HG02943 (cell line): ENCODE results near the gene KRTAP10-9.
"Not testable (repeated sequence)": the region's sequence is repeated elsewhere in the genome, so short reads cannot be mapped to it uniquely, and the experiment has no call there.

ENCODE experiments used
- ATAC-seq: cut with Tn5 transposase; IDR thresholded peaks from one replicate; pipeline ENCODE4 v1.9.1; 2021; ENCODE audit warnings: mild to moderate bottlenecking, low read depth, moderate library complexity; ENCODE audit not compliant: unreplicated experiment

KRTAP10-9 gene

DNA sequence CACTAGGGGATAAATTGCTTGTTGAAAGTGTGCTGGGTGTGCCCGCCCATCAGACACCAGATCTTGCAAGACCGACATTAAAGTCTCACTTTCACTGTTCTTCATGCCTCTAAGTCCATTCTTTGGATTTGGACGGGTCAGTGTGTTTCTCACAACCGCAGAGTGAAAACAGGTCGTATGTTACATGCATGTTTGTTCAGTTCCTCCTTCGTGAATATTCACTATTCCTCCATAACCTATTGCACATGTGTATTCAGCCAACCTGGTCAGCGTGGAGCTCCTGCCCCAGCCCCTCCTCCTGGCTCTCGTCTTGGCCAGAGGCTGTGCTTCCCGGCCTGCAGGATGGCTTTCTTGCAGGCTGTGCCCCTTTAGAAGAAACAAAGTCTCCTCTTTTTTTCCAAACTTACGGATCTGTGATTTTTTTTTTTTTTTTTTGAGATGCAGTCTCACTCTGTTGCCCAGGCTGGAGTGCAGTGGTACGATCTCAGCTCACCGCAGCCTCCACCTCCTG is 32.4 kb upstream of the KRTAP10-9 start:
- ATAC-seq, result no peak

DNA sequence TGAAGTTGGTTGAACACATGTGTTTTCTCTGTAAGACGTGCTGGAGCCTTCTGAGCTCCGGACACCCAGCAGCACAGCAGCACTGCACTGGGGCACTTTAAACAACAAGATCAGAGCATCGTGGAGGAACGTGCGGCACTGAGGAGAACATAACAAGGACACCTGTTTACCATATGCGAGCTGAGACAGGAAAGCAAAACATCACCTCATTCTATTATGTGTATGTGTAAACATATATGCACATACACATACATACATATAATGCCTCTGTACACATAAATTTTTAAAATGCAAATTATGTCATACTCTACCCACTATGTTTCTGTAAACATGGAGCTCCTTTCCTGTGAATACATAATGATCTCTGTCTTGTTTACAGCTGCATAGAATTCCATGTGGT is 31.4 kb upstream of the KRTAP10-9 start:
- ATAC-seq, result no peak

DNA sequence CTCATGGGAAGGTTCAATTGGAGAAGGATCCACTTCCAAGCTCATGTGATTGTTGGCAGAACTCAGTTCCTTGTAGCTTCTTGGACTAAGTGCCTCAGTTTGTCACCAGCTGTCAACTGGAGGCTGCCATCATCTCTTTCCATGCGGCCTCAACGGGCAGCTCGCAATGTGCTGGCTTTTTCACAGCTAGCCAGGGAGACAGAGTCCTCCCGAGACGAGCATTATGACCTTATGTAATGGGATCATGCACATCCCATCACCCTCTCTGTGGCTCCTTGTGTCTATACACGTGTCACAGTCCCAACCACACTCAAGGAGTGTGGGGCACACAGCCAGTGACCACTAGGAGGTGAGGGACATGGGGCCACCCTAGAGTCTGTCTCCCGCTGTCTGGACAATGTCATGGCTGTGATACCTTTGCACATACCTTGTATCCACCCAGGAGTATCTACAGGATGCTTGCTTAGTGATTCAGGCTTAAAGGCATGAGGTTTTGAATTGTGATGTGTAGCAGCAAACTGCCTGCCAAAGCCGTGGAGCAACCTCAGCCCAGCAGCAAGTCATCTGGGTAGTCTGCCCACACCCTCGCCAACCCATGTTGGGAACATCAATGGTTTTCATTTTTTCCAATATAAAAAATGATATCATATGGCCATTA is 30.7 kb upstream of the KRTAP10-9 start:
- no peak for ATAC-seq

DNA sequence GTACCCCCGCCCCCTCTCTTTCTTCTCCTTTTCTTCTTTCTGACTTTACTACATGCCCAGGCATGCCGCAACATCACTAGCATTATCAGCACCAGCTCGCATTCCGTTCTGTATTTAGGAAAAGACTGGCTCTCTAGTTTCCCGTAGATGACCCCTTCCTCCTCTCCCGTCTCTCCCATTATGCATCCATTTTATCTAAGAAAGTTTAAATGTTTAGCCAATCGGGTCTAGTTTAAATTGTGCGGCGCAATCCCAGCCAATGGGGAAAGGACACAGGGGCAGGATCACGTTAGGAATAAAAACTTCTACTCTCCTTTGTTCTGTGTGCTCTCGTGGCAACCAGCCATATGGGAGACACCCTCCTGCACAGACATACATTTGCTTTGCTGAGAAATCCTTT is 28.8 kb upstream of the KRTAP10-9 start:
- ATAC-seq, result no peak

DNA sequence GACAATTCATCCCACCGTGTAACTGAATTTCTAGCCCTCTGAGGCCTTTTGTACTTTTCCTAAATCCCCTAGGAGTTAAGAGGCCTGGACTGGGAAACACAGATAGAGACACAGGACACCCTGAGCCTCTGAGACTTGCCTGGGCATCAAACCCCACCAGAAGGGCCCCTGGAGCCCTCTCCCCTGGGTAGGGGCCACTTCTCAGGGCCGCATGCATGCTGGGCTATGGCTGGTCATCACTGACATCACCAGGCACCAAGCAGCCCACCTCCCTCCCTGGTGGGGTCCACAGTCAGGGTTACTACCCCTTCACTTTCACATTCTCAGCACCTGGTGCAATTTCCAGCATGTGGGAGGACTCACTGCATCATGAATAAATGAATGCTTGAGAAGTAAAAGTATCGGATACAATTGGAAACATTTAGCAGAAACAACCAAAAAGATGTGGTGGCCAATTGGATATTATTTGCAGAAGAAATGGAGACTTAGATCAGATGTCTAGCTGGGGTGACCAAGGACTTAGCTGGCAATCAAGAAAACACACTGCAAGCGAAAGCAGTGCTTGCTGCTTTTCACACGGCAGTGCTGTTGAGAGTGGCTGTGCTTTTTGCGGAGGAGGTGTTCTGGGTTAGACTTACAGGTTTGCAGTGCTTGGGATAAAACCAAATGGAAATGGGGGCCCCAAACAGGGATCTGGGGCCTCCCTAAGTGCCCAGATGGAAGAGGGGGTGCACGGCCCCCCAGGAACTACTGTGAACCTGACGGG is 27.4 kb upstream of the KRTAP10-9 start:
- no peak for ATAC-seq

DNA sequence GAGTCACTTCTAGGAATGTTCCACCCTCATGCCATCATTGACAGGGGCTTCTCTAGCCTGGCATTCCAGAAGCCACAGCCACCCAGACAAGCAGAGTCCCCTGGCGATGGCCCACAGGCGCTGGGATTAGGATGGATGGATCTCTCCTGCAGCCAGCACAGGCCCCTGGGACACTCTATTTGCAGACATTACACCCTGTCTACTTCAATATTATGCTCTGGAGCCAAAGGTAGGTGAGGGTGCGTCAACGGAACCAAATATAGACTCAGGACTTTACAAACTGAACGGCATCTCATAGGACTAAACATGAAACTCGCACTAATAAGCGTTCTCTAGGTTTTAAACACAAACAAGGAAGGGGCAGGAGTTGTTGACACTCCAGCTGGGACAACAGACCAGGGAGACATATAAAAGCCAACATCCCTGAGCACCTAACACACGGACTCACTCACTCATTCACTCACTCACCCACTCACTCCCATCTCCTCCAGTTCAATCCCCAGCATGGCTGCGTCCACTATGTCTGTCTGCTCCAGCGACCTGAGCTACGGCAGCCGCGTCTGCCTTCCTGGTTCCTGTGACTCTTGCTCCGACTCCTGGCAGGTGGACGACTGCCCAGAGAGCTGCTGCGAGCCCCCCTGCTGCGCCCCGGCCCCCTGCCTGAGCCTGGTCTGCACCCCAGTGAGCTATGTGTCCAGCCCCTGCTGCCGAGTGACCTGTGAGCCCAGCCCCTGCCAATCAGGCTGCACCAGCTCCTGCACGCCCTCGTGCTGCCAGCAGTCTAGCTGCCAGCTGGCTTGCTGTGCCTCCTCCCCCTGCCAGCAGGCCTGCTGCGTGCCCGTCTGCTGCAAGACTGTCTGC is 26.5 kb upstream of the KRTAP10-9 start, which contains the start of gene KRTAP10-7:
Gene KRTAP10-7, plus strand, starts transcription at position 480 of the 861 bp plus-strand sequence. Its CDS starts 25 bp downstream, at position 505.
- ATAC-seq, result not testable (repeated sequence)

DNA sequence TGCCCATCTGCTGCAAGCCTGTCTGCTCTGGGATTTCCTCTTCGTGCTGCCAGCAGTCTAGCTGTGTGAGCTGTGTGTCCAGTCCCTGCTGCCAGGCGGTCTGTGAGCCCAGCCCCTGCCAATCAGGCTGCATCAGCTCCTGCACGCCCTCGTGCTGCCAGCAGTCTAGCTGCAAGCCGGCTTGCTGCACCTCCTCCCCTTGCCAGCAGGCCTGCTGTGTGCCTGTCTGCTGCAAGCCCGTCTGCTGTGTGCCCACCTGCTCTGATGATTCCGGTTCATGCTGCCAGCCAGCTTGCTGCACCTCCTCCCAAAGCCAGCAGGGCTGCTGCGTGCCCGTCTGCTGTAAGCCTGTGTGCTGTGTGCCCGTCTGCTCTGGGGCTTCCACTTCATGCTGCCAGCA is 25.8 kb upstream of the KRTAP10-9 start:
- not testable (repeated sequence) for ATAC-seq

DNA sequence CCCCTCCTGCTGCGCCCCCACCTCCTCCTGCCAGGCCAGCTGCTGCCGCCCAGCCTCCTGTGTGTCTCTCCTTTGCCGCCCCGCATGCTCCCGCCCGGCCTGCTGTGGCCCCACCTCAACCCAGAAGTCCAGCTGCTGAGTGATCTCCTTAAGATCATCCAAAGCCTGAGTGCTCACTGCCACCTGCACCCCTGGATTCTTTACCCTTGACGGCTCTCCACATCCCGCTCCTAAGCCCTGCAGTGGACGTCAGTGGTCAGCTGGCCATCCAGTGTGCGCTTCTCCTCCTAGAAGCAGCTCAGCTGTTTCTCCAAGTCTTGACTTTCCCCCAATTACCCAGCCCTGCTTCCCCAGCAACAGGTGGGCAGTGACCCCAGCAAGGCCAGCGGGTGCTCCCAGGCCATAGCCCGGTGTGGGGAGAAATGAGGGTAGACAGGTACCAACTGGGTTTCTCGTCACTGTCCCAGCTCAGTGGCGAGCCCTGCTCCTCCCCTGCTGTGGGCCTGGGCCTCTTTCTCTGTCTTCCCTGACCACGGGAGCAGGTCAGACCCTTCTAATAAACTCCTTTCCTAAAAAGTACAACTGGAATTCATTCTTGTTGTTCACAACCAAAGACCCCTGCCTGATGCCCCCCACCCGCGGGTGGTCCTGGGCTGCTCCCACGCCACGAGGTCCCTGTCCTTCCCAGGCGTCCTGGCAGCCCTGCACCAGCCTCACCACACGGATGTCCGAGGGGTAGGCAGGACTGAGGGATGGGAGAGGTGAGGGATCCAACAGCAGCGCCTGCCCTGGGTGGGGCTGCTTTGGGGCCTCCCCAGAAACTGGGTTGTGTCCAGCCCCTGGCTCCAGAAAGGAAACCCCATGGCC is 25.1 kb upstream of the KRTAP10-9 start:
- ATAC-seq, result no peak

DNA sequence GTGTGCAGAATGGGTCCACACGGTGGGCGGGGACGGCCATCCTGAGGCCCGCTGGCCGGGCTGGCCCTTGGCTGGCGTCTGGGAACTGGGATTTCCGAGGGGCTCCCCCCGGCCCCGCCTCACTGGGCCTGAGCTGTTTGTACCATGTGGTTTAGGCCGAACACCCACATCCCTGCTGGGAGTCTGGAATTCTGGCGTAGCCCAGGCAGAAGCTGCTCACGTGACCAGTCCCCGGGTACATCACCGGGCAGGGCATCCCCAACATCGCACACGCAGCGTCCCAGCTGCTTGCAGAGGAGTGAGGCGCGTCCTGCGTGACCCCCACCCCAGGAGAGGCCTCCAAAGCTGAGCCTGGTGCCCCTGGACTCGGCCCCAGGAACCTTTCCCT is 24.4 kb upstream of the KRTAP10-9 start:
- no peak for ATAC-seq

DNA sequence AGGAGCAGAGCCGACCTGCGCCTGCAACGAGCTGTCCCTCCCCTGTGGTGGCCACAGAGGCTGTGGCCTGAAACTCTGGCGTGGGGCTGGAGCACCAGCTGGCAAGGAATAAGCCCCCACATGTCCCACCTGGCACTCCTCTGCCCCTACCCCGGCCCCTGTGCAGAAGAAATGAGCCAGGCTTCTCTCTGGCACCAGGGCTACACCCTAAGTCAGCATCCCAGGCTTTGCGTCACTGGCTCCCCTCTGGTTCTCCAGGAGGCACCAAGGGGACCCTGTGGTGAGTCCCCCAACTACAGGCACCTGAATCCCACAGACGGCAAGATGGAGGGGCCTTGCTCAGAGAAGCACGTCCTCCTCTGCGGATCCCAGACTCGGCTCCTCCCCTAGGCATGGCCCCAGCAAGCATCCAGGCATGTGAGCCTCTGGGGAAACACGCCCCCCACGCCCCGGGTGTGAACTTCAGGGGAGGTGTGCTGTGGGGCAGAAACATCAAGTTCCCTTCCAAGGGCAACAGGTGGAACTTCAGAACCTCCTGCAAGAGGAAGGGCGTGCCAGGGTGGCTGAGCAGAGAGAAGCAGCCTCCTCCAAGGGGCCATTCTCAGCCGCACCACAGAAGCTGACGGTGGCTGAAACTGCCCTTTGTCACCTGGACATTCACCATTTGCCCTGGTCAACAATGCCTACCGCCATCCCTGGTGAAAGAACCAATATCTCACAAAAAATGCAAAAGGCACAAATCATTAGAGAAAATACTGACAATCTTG is 23.6 kb upstream of the KRTAP10-9 start:
- no peak for ATAC-seq

DNA sequence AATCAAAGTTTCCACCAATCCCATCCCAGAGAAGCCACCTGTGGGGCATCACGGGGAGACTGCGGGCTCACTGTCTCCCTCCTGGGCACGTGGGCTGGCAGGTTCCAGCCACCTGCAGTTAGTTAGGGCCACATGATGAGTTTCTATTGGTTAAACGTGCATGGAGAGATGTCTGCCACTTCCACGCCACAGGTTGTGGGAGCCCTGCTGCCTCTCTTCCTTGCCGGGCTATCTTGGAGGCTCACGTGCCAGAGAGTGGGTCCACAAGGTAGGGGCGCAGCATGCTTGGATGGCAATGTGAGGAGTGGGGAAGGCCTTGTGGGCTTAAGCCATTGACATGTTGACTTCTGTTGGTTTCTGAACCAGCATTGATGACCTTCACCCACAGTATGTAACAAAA is 23.0 kb upstream of the KRTAP10-9 start:
- ATAC-seq, result no peak

DNA sequence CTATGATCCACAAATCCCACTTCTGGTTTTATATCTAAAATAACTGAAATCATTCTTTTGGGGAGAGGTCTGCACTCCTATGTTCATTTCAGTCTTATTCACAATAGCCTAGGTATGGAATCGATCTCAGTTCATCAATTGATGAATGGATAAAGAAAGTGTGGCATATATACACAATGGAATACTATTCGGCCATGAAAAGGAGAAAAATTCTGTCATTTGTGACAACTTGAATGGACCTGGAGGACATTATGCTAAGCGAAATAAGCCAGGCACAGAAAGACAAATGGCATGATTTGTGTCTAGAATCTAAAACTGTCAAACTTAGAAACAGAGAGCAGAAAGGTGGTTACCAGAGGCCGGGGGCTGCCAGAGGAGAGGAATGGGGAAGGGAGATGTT is 20.4 kb upstream of the KRTAP10-9 start:
- no peak for ATAC-seq

DNA sequence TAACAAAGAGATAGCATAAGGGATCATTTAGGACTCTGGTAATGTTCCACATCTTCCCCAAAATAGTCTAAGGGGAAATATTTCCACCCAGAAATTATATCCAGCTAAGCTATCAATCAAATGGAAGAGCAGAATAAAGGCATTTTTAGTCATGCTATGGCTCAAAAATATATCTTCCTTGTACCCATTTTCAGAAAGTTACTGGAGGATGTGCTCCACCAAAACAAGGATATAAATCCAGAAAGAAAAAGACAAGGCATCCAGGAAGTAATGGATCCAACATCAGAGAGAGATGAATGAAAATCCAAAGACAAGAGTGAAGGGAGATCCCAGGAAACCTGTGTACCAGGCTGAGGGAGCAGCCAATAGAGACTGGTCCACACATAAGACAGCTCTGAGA is 17.7 kb upstream of the KRTAP10-9 start:
- no peak for ATAC-seq

DNA sequence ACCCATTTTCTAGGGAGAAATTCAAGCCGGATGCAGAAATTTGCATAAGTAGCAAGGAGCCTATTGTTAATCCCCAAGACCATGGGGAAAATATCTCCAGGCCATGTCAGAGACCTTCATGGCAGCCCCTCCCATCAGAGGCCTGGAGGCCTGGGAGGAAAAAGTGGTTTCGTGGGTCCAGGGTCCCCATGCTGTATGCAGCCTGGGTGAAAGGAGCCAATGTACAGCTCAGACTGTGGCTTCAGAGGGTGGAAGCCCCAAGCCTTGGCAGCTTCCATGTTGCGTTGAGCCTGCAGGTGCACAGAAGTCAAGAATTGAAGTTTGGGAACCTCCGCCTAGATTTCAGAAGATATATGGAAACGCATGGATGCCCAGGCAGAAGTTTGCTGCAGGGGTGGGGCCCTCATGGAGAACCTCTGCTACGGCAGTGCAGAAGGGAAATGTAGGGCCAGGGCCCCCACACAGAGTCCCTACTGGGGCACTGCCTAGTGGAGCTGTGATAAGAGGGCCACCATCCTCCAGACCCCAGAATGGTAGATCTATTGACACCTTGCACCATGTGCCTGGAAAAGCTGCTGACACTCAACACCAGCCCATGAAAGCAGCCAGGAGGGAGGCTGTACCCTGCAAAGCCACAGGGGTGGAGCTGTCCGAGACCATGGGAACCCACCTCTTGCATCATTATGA is 16.6 kb upstream of the KRTAP10-9 start:
- not testable (repeated sequence) for ATAC-seq

DNA sequence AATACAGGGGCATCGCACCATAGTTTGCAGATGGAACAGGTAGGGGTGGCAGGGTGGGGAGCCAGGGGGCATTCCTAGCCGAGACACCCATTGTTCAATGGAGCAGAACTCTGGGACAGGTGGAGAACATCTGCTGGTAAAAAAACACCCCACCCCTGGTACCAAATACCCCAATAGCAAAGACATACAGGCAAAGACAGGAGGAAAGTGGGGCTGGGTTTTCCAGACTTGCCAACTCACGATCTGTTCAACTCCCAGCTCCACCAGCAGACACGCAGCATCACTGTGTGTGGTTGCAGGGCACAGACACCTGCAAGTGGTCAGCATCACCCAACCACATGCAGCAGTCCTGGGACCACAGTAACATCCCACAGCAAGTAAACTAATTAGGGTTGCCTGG is 15.3 kb upstream of the KRTAP10-9 start:
- no peak for ATAC-seq

DNA sequence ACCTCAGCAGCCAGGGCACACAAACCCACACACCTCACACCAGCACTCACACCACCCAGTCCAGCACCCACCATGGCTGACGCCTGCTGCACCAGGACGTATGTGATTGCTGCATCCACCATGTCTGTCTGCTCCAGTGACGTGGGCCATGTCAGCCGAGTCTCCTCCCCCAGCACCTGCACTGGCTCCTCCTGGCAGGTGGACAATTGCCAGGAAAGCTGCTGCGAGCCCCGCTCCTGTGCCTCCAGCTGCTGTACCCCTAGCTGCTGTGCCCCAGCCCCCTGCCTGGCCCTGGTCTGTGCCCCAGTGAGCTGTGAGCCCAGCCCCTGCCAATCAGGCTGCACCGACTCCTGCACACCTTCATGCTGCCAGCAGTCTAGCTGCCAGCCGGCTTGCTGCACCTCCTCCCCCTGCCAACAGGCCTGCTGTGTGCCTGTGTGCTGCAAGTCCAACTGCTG is 14.8 kb upstream of the KRTAP10-9 start, which contains the start of gene KRTAP10-8:
Gene KRTAP10-8, plus strand, starts transcription at position 51 of the 458 bp plus-strand sequence. Its CDS starts 22 bp downstream, at position 73.
- ATAC-seq, result no peak

DNA sequence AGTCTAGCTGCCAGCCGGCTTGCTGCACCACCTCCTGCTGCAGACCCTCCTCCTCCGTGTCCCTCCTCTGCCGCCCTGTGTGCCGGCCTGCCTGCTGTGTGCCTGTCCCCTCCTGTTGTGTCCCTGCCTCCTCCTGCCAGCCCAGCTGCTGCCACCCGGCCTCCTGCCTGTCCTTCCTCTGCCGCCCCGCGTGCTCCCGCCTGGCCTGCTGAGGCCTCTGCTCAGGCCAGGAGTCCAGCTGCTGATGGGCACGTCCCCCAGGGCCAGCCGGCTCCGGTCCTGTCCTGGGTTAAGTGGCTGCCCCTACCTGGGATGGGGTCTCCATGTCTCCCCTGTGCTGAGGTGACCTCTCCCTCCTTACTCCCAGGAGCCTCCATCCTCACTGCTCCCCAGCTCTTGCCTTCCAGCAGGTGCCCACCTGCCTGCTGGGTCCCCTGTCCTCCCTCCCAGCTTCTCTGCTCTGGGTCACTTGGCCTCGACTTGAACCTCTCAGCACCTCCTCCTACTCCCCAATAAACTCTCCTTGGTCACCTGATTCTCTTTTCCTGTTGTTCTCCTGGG is 14.1 kb upstream of the KRTAP10-9 start:
- ATAC-seq, result no peak
